K562 (cell line): ENCODE measurements around the gene PRPH2. TPM values are rescaled to one million over a fixed set of nuclear protein-coding genes. Genes with fewer than 3 reads are reported as not detected.

Experiments
- ATF1 ChIP-seq, 2 experiments: fragments of 450-650 bp in 1 of 2; IDR thresholded peaks; 2 replicates each; pipeline ENCODE4 v1.6.1; 2016; ENCODE audit warnings: missing compliant biosample characterization in 1 of 2, missing genetic modification characterization in 1 of 2
- EP400 ChIP-seq: fragments of 450-650 bp; IDR thresholded peaks from 2 replicates; pipeline ENCODE4 v1.6.1; 2017; ENCODE audit warnings: antibody characterized with exemption, mild to moderate bottlenecking, moderate library complexity
- FOXA3 ChIP-seq, 2 experiments: fragments of 450-650 bp in 1 of 2; sonication (generic) in 1 of 2; formaldehyde crosslinking; IDR thresholded peaks in 1 of 2; conservative IDR thresholded peaks in 1 of 2; 2 replicates each; pipeline versions ENCODE4 v1.4.0 to v1.8.0; 2020 to 2022; ENCODE audit warnings: mild to moderate bottlenecking in 2 of 2, missing genetic modification reagents in 1 of 2
- FOXJ2 ChIP-seq: fragments of 200-800 bp; sonication (Bioruptor generic); IDR thresholded peaks from 2 replicates; pipeline ENCODE4 v1.6.1; 2016; ENCODE audit warnings: missing genetic modification characterization, missing compliant biosample characterization
- HES1 ChIP-seq: fragments of 450-650 bp; IDR thresholded peaks from 2 replicates; pipeline ENCODE4 v1.6.1; 2016; ENCODE audit warnings: low read depth, mild to moderate bottlenecking, moderate library complexity
- JUN ChIP-seq, 2 experiments: sonication (generic) in 1 of 2; formaldehyde crosslinking in 1 of 2; IDR thresholded peaks; 2 replicates each; pipeline versions ENCODE4 v1.6.1 to v1.8.0; 2012 to 2022; ENCODE audit warnings: borderline replicate concordance in 2 of 2, mild to moderate bottlenecking in 2 of 2, improper control_type of control experiment in 1 of 2, low read depth in 1 of 2, low read length in 1 of 2, missing genetic modification reagents in 1 of 2
- MNT ChIP-seq, 2 experiments: fragments of 450-650 bp; conservative IDR thresholded peaks; 2 replicates each; pipeline ENCODE4 v1.6.1; 2017; ENCODE audit warnings: mild to moderate bottlenecking in 2 of 2, moderate library complexity in 2 of 2
- NKRF ChIP-seq: fragments of 450-650 bp; IDR thresholded peaks from 2 replicates; pipeline ENCODE4 v1.6.1; 2016; ENCODE audit warnings: borderline replicate concordance
- RFX1 ChIP-seq: fragments of 450-650 bp; IDR thresholded peaks from 2 replicates; pipeline ENCODE4 v1.6.1; 2016; ENCODE audit warnings: mild to moderate bottlenecking, moderate library complexity
- SETDB1 ChIP-seq: IDR thresholded peaks from one replicate; pipeline ENCODE4 v1.6.1; 2012; ENCODE audit warnings: low read length, control low read depth, inconsistent platforms
- TBP ChIP-seq: optimal IDR thresholded peaks from 2 replicates; pipeline ENCODE3; 2011; ENCODE audit warnings: low read depth, low read length, improper control_type of control experiment
- ZBTB7A ChIP-seq: IDR thresholded peaks from 2 replicates; pipeline ENCODE4 v1.6.1; 2011; ENCODE audit warnings: low read depth, mild to moderate bottlenecking, low read length, moderate library complexity, borderline replicate concordance; ENCODE audit not compliant: control insufficient read depth
- ZNF407 ChIP-seq: fragments of 450-650 bp; IDR thresholded peaks from 2 replicates; pipeline ENCODE4 v1.6.1; 2016; ENCODE audit warnings: low read depth
- polyA plus RNA-seq, 8 experiments: library from polyadenylated mRNA; depleted of rRNA in 4 of 8; stranded (reverse) in 5 of 8; unstranded in 3 of 8; fragments of >200 nt; fragmentation: Nextera tagmentation in 2 of 8; fragmentation: Illumina TruSeq in 1 of 8; extraction: Ambion mirVana in 2 of 8; extraction: Trizol in 1 of 8; gene quantifications; 2 replicates each; pipeline versions ENCODE4 v1.2.1 to v1.2.3, GENCODE V29; 2011 to 2014; ENCODE audit warnings: inconsistent platforms in 1 of 8, missing spikeins in 1 of 8
- total RNA-seq, 7 experiments: library from RNA; depleted of rRNA in 6 of 7; stranded (reverse); fragments of >200 nt in 6 of 7; fragmentation: Illumina TruSeq in 2 of 7; extraction: Trizol in 2 of 7; gene quantifications; 2 replicates each; pipeline versions ENCODE4 v1.2.1 to v1.2.3, GENCODE V29; 2011 to 2021; ENCODE audit warnings: low replicate concordance in 1 of 7

The PRPH2 gene
- total and polyA plus RNA-seq, 9 of the 15 experiments (the other 6 are each of a cell fraction or from before 2014, with no cell fraction given): 0.03 to 0.11 (median 0.03) TPM; not detected in 5

- TF ChIP-seq MNT (conservative IDR thresholded peaks at IDR 0.05) (peak; percentile 28 to 38; a peak in 1 of 4 replicates), FOXJ2 (tag) (no peak), ZNF407 (no peak), JUN (IDR thresholded peaks at IDR 0.05; ENCODE audit: borderline replicate concordance, low read depth, low read length) (0 out of 2 replicates have a peak, but pooled peaks have one; percentile 16), JUN (CRISPR knock-in tag; IDR thresholded peaks at IDR 0.05; ENCODE audit: borderline replicate concordance) (no peak), RFX1 (0 out of 2 replicates have a peak, but pooled peaks have one; percentile 17), NKRF (peak; percentile 13; the same call in 1 of the 2 replicates), SETDB1 (no peak), EP400 (0 out of 2 replicates have a peak, but pooled peaks have one; percentile 20), ATF1 (CRISPR knock-in tag; IDR thresholded peaks at IDR 0.05) (no peak), ATF1 (tag; IDR thresholded peaks at IDR 0.05) (no peak), TBP (peak; percentile 12), ZBTB7A (no peak), HES1 (no peak), FOXA3 (CRISPR knock-in tag; conservative IDR thresholded peaks at IDR 0.05 in 1 of 2, IDR thresholded peaks at IDR 0.05 in 1 of 2) (no peak)
Observed at GRCh38 chr6:42661540-42662153, 60.8 kb downstream of the PRPH2 start (continued).
